Peyer's patch (tissue), 4 donors: ENCODE results near the gene SPOCK3.

ENCODE experiments used
- POLR2A ChIP-seq, 2 donors: fragments of 450-650 bp; IDR thresholded peaks; one replicate each; pipeline ENCODE4 v1.5.1; 2017; ENCODE audit warnings: antibody characterized with exemption in 2 of 2, mild to moderate bottlenecking in 2 of 2, moderate library complexity in 2 of 2
- TF ChIP-seq, protein P1 (sequence below), 6 experiments: fragments of 450-650 bp in 4 of 6; fragments of 200-600 bp in 2 of 6; sonication (generic) in 1 of 6; IDR thresholded peaks; one replicate each; pipeline ENCODE4 v1.5.1; 2017 to 2019; ENCODE audit warnings: antibody characterized with exemption in 6 of 6, mild to moderate bottlenecking in 3 of 6, moderate library complexity in 1 of 6

DNA sequence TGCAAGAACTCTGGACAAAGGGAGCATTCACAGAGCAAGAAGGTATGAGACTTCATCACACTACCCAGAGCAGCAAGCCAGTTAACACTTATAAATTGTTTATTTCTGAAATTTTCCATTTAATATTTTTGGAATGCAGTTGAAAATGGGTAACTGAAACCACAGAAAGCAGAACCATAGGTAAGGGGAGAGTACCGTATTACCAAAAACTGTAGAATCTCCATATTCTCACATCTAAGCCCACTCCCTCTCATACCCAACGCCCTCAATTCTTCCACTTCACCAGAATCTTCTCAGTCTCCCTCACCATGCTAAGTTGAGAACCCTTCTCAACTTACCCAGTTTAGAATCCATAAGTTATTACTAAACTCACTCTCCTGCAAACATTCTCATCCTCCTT, 277.8 kb downstream of the SPOCK3 start:
- TF ChIP-seq POLR2A (IDR thresholded peaks at IDR 0.05) = no peak
- TF ChIP-seq, protein P1, sequence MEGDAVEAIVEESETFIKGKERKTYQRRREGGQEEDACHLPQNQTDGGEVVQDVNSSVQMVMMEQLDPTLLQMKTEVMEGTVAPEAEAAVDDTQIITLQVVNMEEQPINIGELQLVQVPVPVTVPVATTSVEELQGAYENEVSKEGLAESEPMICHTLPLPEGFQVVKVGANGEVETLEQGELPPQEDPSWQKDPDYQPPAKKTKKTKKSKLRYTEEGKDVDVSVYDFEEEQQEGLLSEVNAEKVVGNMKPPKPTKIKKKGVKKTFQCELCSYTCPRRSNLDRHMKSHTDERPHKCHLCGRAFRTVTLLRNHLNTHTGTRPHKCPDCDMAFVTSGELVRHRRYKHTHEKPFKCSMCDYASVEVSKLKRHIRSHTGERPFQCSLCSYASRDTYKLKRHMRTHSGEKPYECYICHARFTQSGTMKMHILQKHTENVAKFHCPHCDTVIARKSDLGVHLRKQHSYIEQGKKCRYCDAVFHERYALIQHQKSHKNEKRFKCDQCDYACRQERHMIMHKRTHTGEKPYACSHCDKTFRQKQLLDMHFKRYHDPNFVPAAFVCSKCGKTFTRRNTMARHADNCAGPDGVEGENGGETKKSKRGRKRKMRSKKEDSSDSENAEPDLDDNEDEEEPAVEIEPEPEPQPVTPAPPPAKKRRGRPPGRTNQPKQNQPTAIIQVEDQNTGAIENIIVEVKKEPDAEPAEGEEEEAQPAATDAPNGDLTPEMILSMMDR (IDR thresholded peaks at IDR 0.05) = no peak
